HG02588 (cell line): ENCODE data around the gene HLA-DQB1.
"Not testable (repeated sequence)": the region's sequence is repeated elsewhere in the genome, so short reads cannot be mapped to it uniquely, and the experiment has no call there.

Source experiments
- ATAC-seq: cut with Tn5 transposase; IDR thresholded peaks from one replicate; pipeline ENCODE4 v1.9.1; 2021; ENCODE audit warnings: mild to moderate bottlenecking, moderate library complexity; ENCODE audit not compliant: unreplicated experiment

HLA-DQB1 gene

DNA sequence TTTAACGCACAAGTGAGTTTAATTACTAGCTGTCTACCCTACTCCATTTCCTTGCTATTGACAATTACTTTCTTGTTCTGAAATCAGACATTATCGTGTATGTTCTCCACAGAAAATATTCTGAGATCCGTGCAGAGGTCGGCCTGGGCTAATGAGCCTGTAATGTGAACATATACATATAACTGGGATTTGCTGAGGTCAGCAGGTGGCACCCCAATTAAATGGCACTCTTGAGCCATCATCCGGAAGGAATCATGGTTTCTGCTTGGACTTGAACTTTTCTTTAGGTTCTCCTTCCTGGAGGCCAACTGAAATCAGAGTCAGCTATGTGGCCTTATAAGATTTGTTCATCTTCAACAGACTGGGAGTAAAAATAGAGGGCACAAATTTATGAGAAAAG lies 3.6 kb downstream of the HLA-DQB1 start:
- no peak for ATAC-seq

DNA sequence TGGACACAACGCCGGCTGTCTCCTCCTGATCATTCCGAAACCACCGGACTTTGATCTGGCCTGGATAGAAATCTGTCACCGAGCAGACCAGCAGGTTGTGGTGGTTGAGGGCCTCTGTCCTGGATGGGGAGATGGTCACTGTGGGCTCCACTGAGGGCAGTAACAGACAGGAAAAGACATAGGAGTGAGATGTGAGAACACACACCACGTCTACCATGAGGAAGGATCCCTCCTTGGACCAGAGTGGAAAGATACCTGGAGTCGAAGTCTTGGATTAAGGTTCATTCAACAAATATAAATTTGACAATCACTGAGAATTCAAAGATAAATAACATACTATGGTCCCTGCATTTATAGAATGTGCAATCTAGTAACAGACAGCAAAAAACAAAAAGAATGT lies 4.4 kb downstream of the HLA-DQB1 start:
- ATAC-seq, result no peak

DNA sequence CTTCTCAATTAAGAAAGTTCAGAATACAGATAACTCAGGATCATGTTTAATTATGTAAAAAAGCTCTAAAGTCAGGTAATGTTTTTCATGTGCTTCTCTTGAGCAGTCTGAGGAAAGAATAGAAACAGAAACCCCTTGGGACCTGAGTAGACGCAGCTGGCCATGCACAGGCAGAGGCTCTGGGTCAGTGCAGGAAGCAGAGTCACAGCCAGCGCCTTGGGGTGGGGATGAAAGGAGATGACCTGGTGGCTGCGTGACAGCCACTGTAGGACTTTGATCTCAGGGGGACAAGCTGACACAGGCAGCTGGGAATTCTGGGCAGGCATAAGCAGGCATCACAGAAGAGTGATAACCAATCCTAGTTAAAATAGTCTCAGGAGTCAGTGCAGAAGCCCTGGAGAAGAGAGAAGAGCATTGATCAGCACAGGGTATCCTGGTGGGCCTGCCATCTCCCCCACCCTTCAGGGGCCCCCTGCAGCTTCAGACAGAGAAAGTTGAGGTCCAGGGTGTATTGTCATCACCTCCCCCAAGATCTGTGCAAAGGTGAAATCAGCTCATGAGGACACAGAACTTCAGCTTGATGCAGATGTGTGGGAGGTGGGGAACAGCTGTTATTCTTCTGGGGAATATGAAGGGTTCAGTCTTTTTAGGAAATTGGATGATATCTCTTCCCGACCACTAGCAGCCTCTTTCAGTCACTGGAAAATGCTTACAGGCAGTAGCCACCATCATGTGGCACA lies 6.4 kb downstream of the HLA-DQB1 start:
- ATAC-seq, result no peak

GRCh38 chr6:32658268-32658897 lies 8.1 kb downstream of the HLA-DQB1 start:
- ATAC-seq, result no peak

- not testable (repeated sequence) for ATAC-seq
Measured at GRCh38 chr6:32657819-32658218, 8.6 kb downstream of the HLA-DQB1 start.

GRCh38 chr6:32657329-32657728 lies 9.1 kb downstream of the HLA-DQB1 start:
- ATAC-seq, result not testable (repeated sequence)

GRCh38 chr6:32655203-32655710 lies 11.2 kb downstream of the HLA-DQB1 start:
- no peak for ATAC-seq

GRCh38 chr6:32645047-32645703 lies 21.3 kb downstream of the HLA-DQB1 start:
- no peak for ATAC-seq

GRCh38 chr6:32643904-32644303 lies 22.6 kb downstream of the HLA-DQB1 start:
- no peak for ATAC-seq

DNA sequence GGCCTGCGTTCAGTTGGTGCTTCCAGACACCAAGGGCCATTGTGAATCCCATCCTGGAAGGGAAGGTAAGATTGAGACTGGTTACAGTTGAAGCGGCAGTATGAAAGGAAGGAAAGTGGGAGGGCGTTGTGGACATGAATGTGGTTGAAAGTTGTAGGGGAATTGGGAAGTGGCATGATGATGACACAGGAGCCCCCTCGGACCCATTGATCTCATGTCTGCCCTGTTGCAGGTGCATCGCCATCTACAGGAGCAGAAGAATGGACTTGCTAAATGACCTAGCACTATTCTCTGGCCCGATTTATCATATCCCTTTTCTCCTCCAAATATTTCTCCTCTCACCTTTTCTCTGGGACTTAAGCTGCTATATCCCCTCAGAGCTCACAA lies 23.7 kb downstream of the HLA-DQB1 start:
- ATAC-seq, result no peak

DNA sequence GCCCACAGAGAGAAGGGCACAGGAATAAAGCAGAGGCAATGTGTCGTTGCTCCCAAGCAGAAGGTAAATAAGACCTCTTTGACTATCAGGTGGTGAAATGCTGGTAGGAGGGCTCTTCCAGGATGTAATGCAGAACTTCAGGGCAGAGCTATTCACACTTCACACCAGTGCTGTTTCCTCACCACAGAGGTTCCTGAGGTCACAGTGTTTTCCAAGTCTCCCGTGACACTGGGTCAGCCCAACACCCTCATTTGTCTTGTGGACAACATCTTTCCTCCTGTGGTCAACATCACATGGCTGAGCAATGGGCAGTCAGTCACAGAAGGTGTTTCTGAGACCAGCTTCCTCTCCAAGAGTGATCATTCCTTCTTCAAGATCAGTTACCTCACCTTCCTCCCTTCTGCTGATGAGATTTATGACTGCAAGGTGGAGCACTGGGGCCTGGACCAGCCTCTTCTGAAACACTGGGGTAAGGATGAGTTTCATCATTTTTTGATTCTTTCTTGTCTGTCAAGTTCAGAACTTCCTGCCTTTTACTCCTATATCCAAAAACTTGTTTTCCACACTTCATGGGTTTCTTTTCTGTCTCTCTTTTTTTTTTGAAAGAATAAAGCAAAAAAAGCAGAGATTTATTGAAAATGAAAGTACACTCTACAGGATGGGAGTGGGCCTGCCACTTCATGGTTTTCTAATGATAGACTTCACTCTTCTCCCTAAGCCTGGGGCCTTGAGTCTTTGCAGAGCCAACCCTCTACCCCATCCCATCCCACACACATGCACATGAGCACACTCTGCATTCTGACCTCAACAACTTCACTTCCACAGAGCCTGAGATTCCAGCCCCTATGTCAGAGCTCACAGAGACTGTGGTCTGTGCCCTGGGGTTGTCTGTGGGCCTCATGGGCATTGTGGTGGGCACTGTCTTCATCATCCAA lies 24.4 kb downstream of the HLA-DQB1 start:
- not testable (repeated sequence) for ATAC-seq

DNA sequence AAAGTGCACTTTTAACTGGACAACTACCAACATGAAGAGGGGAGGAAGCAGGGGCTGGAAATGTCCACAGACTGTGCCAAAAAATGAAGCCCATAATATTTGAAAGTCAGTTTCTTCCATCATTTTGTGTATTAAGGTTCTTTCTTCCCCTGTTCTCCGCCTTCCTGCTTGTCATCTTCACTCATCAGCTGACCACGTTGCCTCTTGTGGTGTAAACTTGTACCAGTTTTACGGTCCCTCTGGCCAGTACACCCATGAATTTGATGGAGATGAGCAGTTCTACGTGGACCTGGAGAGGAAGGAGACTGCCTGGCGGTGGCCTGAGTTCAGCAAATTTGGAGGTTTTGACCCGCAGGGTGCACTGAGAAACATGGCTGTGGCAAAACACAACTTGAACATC lies 25.3 kb downstream of the HLA-DQB1 start:
- ATAC-seq, result no peak

GRCh38 chr6:32639440-32640394 lies 26.7 kb downstream of the HLA-DQB1 start:
- no peak for ATAC-seq

DNA sequence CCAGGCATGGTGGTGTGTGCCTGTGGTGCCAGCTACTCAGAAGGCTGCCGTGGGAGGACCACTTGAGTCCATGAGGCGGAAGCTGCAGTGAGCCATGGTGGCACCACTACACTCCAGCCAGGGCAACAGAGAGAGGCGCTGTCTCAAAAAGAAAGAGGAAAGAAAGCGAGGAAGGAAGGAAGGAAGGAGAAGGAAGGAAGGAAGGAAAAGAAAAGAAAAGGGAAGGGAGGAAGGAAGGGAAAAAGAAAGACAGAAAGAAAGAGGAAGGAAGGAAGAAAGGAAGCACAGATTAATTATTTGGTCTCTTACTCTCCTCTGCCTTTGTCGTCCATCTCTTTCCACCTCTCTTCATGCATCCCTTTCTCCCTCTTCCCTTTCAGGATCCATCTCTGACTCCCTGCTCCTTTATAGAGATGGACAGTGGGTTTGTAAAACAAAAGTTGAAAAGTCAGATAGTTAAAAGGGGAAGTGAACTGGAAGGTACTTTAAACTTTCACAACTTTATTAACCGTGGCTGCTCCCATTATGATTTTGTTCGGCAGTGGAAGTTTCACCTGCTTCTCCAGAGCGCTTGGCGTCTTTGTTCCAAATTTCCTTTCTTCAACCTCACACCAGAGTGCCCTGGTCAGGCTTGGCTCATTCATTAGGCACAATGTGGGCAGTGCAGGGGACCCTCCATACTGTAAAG lies 27.8 kb downstream of the HLA-DQB1 start:
- no peak for ATAC-seq

DNA sequence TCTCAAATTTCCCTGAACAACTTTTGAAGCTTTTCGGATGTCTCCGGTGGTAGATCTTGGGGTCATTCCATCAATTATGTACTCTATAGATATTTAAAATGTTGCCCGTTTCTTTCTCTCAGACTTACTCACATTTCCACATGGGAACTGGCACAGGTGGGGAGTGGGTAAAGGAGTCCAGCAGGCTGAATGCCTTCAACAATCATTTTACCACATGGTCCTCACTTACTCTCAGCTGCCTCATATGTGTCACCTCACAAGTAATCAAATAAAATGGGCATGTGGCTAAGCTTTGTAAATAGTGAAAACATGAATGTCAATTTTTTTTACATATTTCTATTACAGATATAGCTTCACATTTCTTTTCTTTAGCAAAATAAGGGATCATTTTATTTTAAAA lies 28.6 kb downstream of the HLA-DQB1 start:
- ATAC-seq, result no peak

DNA sequence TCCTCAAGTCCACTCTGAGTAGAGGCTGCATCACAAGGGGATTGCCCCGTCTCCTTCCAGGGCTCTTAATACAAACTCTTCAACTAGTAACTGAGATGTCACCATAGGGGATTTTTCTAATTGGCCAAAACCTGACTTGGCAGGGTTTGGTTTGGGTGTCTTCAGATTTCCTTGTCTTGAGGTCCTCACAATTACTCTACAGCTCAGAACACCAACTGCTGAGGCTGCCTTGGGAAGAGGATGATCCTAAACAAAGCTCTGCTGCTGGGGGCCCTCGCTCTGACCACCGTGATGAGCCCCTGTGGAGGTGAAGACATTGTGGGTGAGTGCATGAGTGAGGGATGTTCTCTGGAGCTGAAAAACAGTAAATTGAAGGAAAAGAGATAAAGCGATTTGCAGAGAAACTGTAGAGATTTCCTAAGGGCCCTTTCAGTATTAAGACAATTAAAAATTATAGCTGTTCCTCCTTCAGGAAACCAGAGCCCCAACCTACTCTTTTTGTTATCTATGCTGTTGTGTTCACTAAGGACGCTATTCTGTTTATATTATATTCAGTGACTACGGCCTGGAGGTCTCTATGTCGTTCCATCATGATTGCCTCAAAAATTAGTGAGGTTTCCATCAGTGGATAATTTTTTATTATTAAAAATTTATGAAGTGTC lies 29.1 kb downstream of the HLA-DQB1 start, which contains the start of gene HLA-DQA1:
Gene HLA-DQA1, plus strand, starts transcription at position 188 of the 662 bp plus-strand sequence. Its CDS starts 53 bp downstream, at position 241.
- ATAC-seq, result peak; percentile 78

- ATAC-seq, result no peak
Measured at GRCh38 chr6:32635526-32636123, 30.8 kb downstream of the HLA-DQB1 start.

DNA sequence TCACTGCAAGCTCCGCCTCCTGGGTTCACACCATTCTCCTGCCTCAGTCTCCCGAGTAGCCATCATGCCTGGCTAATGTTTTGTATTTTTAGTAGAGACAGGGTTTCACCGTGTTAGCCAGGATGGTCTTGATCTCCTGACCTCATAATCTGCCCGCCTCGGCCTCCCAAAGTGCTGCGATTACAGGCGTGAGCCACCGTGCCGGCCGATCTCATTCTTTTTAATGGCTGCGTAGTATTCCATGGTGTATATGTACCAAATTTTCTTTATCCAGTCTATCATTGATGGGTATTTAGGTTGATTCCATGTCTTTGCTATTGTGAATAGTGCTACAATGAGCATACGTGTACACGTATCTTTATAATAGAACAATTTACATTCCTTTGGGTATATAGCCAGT lies 36.7 kb downstream of the HLA-DQB1 start:
- not testable (repeated sequence) for ATAC-seq
